ENCODE measurements around the gene LRRC8B.

LRRC8B gene

DNA sequence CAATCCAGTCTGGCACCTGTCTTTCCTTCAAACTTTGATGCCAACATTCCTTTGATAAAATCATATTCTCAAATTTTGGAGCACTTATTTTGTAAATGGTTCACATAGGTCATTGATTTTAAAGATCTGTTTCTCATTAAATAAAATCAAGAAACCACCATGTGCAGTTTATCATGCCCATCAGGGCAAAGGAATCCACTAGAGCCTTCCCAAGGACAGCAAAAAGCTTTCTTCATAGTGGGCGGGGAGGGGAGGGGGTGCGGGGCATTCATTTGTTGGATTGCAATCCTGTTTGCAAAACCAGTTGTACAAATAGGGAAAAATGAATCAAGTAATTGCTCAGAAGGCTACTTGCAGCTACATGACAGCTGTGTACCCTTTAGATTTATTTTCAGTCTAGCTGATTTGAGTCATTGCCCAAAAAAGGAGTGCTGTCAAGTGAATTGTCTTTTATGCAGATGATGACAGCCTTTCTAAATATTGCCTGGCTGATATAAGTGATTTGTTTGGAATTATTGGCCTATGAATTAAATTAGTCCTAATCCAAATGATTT, 23.0 kb downstream of the LRRC8B start:
- no peak for DNase-seq (ENCODE audit: low spot score)

- no peak for DNase-seq (ENCODE audit: low spot score)
These were observed 23.7 kb downstream of the LRRC8B start for GRCh38 chr1:89548122-89548857.

DNA sequence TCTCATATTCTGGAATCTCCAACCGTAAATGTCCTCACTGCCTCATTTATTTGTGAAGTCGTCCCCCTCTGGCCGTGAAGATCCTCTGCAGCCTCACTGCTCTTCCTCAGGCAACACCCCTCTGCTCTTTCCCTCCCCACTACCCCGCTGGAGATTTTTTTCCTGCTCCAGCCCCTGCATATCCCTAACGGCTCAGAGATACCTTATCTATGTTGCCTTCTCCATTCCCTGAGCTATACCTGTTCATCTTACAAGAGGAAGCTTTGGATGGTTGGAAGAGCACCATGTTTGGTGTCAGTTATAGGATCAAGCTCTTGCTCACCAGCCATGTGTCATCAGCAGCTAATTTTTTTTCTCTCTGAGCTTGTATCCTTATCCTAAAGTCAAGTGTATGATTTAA, 26.4 kb downstream of the LRRC8B start:
- no peak for DNase-seq (ENCODE audit: low spot score)

DNA sequence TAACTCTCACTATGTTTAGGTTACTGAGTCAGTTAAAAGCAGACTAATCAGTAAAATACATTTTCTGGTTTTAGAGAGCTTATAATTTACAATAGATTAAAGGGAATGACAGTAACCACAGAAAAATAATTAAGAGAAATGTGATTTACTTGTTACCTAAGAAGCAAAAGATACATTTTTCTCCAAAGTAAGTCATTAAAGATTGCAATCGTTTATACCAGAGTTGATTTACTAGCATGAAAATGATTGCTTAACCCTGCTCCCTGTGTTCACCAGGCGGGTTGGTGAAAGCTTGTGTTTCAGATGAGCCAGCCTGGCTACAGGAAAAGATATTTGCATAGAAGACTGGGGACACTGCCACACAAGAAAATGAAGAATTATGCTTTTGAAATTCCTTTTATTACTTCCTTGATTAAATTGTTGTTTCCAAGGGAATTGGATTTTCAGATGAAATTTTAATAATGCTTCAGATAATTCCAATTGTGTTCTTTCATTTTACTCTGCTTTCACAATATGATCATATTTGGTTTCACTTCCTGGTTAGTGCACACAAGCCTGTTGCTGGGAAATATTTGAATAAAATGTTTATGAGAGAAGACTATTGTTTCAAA, 27.9 kb downstream of the LRRC8B start:
- DNase-seq (ENCODE audit: low spot score) = no peak

- DNase-seq (ENCODE audit: low spot score) = no peak
These were observed 28.5 kb downstream of the LRRC8B start for GRCh38 chr1:89553157-89553556.

GRCh38 chr1:89555550-89555949, 30.9 kb downstream of the LRRC8B start:
- DNase-seq (ENCODE audit: low spot score) = no peak

DNA sequence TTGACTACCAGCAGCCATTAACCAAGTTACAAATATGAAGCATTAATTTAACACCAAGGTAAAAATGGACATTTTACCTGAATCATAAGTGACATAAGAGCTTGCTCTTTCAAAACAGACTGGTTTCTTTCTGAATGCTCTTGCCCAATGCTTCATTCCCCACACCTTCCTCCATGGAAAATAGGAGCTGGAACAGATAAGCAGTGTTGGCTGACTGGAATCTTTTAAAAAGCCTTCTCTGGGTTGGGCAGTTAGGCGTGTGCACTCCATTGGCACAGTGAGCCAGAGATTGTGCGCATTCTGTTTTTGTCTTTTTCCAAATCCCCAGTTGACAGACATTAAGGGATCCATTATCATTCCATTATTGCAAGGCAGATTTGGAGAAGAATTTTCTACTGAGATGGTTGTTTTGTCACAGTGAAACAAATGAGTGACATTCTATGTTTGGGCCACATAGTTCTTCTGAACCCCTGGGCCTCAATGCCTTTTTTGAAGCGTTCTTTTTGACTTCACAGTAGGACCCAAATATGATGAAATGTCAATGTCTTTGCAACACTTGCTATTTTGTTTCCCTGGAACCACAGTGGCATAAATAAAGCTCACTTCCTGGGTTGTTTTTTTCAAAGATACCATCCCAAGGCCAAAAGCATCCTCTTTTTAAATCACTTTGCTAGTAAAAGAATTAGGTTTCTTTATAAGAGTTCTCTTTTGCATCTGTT, 32.3 kb downstream of the LRRC8B start:
- DNase-seq (ENCODE audit: low spot score) = no peak

DNA sequence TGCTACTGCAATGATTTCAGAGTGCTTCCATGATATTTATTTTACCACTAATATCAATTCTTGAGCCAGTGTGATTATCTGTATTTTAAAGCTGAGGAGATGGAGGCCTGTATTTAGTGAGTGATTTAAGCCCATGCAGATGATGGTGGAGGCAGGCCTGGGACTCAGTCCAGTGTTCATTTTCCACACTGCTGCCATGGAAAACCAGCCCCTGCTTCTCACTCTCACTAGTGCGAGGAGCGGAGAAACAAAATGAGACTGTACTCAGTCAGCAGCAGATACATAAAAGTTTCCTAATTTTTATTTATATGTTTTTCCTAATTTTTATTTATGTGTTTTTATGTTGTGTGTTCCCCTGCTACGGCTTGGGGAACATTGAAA, 32.8 kb downstream of the LRRC8B start:
- DNase-seq (ENCODE audit: low spot score) = no peak

DNA sequence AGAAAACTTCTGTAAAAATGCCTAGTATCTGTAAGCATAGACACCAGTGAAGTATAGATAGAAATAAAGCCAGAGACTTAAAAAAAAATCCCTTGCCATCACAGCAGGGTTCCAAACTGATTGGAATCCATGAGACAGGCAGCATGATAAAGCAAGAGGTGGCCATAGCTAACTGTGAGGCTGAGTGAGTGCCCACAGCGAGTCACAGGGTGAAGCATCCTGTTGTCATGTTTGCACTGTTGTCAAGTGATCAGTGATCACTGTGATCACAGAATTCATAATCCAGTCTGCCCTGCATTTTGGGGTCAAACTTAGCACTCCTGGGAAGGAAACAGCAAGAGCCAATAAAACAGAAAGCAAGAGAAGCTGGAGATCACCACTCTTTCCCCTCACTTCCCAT, 33.3 kb downstream of the LRRC8B start:
- DNase-seq (ENCODE audit: low spot score) = no peak

- DNase-seq (ENCODE audit: low spot score) = no peak
These were observed 39.5 kb downstream of the LRRC8B start for GRCh38 chr1:89563957-89564604.

DNA sequence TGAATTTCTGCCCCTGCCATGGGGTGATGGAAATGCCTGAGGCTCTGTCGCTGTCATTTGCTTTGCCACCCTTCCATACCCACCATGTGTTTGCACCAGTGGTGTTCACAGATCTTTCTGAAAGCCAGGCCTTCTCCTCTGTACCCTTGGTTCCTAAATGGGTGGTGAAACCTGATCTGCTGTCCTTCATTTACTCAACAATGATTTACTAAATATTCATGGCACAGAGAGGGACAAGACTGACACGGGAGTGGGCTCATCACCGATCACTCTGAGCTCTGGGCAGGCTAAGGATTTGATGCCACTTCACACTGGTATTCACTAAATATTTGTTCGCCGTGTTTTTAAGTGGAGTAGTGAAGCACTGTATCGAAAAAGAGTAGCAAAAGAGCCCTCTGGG, 40.9 kb downstream of the LRRC8B start:
- no peak for DNase-seq (ENCODE audit: low spot score)

GRCh38 chr1:89566761-89567174, 42.1 kb downstream of the LRRC8B start:
- no peak for DNase-seq (ENCODE audit: low spot score)

- no peak for DNase-seq (ENCODE audit: low spot score)
These were observed 43.2 kb downstream of the LRRC8B start for GRCh38 chr1:89567797-89568196.

- DNase-seq (ENCODE audit: low spot score) = no peak
These were observed 48.8 kb downstream of the LRRC8B start for GRCh38 chr1:89573410-89573809.

- DNase-seq (ENCODE audit: low spot score) = no peak
These were observed 50.0 kb downstream of the LRRC8B start for GRCh38 chr1:89574621-89575020.

- no peak for DNase-seq (ENCODE audit: low spot score)
These were observed 50.6 kb downstream of the LRRC8B start for GRCh38 chr1:89575207-89575606.

DNA sequence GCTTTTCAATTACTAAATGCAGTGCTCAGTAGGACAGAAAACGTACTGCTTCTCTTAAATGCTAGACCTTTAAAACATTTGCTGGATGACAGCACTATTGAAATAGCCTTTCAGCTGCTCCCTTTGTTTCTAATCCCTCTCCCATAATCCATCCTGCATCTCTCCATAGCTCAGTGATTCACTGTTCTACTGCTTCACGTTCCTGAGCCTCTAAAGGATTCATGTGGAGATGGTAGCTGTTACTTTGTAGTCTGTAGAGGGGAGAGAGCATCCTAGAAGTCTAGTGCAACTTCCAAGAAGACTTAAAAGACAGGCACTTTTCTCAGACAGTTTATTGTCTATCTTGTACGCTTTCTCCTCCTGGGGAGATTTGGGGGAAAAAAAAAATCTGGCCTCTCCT, 51.4 kb downstream of the LRRC8B start:
- DNase-seq (ENCODE audit: low spot score) = no peak

DNA sequence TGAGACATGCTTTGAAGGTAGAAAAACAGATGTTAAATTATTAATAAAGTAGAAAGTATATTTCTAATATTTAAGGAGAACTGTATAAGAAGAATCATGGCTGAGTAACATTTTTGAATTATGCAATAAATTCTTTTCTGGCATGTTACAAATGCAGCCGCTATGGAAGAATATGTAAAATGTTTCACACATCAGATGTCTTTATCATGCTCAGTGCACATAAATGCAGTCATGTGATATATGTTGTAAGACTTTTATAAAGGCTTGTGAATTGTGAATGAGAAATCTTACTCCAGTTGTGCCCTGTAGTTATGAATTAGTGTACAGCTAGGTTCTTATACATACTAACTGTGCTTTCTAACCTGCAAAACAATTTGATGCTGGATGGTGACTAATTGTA, 53.5 kb downstream of the LRRC8B start:
- no peak for DNase-seq (ENCODE audit: low spot score)

DNA sequence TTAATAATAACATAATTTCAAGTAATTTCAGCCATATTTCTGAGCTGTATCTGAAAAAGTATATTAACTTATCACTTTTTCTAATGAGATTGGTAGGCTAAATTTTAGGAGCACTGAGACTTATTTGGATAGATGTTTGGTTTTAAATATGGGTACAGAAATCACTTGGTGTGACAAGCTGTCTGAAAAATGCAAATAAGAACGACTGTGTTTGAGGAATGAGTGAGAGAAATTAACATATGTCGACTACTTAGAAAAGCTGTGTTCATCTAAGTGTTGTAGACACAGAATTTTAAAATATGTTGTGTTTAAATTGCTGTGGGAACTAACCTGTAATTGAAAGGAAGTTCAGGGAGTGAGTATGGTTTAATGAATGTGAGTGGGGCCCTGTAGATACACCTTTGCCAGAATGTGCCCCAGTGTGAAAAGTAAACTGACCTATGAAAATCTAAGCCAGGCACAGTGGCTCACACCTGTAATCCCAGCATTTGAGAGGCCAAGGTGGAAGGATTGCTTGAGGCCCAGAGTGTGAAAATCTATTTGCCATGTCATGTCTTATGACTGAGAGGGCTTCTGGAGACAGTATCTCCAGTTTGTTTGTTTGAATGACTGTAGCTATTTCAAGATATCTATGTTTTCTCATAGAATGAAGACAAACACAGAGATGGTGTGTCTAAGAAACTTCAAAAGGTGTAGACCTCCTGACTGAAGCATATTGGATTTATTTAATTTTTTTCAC, 54.5 kb downstream of the LRRC8B start:
- no peak for DNase-seq (ENCODE audit: low spot score)

GRCh38 chr1:89580036-89580435, 55.4 kb downstream of the LRRC8B start:
- DNase-seq (ENCODE audit: low spot score) = no peak

DNA sequence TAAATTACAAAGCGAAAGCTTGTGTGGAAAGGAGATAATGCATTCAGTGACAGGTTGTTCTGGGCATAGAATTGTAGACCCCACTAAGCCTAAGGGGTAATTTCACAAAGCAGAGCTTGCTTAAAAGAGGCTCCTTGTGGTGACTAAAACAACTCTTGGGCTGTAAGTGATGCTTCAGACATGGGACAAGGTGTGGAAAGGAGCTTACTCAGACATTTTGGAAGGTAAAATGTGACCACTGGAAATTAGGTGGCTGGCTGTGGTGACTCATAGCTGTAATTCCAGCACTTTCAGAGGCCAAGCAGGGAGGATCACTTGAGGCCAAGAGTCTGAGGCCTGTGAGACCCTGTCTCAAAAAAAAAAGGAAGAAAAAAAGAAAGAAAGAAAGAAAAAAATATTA, 57.2 kb downstream of the LRRC8B start:
- no peak for DNase-seq (ENCODE audit: low spot score)

- DNase-seq (ENCODE audit: low spot score) = no peak
These were observed 57.9 kb downstream of the LRRC8B start for GRCh38 chr1:89582571-89582970.
